PC-9 (cell line): ENCODE data around the gene CASTOR2.
"Not testable (repeated sequence)": the region's sequence is repeated elsewhere in the genome, so short reads cannot be mapped to it uniquely, and the experiment has no call there.

Experiments
- EZH2 ChIP-seq: fragments of 200-600 bp; sonication (generic); IDR thresholded peaks from 2 replicates; pipeline ENCODE4 v1.8.0; 2017; ENCODE audit warnings: antibody characterized with exemption, low read depth
- TF ChIP-seq, protein P1 (sequence below): fragments of 200-600 bp; sonication (generic); conservative IDR thresholded peaks from 2 replicates; pipeline ENCODE4 v1.6.1; 2017; ENCODE audit warnings: mixed run types, antibody characterized with exemption, mild to moderate bottlenecking, moderate library complexity

DNA sequence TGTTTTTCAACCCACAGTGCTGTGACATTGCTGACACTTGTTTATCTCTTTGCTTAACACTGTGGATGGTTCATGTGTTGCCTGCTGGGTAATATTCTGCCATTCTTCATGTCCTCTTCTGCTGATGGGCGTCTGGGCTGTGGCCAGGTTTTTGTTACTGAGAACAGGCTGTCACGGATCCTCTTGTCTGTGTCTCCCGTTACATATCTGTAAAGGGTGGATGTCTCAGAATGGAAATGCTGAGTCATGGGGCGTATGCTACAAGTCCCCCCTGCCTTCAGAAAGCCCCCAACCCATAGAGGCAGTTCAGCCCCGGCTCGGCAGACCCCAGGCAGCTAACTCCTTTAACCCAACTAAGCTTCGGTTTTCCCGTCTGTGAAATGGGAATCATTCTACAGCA, 33.3 kb downstream of the CASTOR2 start:
- TF ChIP-seq, protein P1, sequence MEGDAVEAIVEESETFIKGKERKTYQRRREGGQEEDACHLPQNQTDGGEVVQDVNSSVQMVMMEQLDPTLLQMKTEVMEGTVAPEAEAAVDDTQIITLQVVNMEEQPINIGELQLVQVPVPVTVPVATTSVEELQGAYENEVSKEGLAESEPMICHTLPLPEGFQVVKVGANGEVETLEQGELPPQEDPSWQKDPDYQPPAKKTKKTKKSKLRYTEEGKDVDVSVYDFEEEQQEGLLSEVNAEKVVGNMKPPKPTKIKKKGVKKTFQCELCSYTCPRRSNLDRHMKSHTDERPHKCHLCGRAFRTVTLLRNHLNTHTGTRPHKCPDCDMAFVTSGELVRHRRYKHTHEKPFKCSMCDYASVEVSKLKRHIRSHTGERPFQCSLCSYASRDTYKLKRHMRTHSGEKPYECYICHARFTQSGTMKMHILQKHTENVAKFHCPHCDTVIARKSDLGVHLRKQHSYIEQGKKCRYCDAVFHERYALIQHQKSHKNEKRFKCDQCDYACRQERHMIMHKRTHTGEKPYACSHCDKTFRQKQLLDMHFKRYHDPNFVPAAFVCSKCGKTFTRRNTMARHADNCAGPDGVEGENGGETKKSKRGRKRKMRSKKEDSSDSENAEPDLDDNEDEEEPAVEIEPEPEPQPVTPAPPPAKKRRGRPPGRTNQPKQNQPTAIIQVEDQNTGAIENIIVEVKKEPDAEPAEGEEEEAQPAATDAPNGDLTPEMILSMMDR = not testable (repeated sequence)
- TF ChIP-seq EZH2 = not testable (repeated sequence)
